ENCODE results near the gene MRPS18A.
"Not testable (repeated sequence)": the region's sequence is repeated elsewhere in the genome, so short reads cannot be mapped to it uniquely, and the experiment has no call there.

Gene MRPS18A

GRCh38 chr6:43703512-43704429 is 16.2 kb upstream of the MRPS18A start:
- H3K27ac ChIP-seq (ENCODE audit: low read length): no peak overlapping the region
- H3K27me3 ChIP-seq (ENCODE audit: control insufficient read depth, insufficient read depth, low read length): no peaks in the 10 kb centered on the region
- H3K4me3 ChIP-seq (ENCODE audit: low read length): no peak overlapping the region
- H3K4me1 ChIP-seq (ENCODE audit: control insufficient read depth, low read depth, low read length): peaks cover 41% of the 10 kb centered on the region
- H3K9me3 ChIP-seq (ENCODE audit: control insufficient read depth, low read depth, low read length): no peaks in the 10 kb centered on the region
- H3K9ac ChIP-seq (ENCODE audit: low read length): no peak overlapping the region
- H3K36me3 ChIP-seq (ENCODE audit: control insufficient read depth, low read depth, low read length): no peaks in the 10 kb centered on the region

- H3K27me3 ChIP-seq (ENCODE audit: control insufficient read depth, insufficient read depth, low read length): no peaks in the 10 kb centered on the region
- peak overlapping the region; percentile 5 for H3K9ac ChIP-seq (ENCODE audit: low read length)
- H3K36me3 ChIP-seq (ENCODE audit: control insufficient read depth, low read depth, low read length): no peaks in the 10 kb centered on the region
- peaks cover 45% of the 10 kb centered on the region for H3K4me1 ChIP-seq (ENCODE audit: control insufficient read depth, low read depth, low read length)
- no peaks in the 10 kb centered on the region for H3K9me3 ChIP-seq (ENCODE audit: control insufficient read depth, low read depth, low read length)
- peak overlapping the region; percentile 48 for H3K27ac ChIP-seq (ENCODE audit: low read length)
- peak overlapping the region; percentile 12 for H3K4me3 ChIP-seq (ENCODE audit: low read length)
Observed at GRCh38 chr6:43702534-43703440, 15.2 kb upstream of the MRPS18A start.

- peaks cover 38% of the 10 kb centered on the region for H3K4me1 ChIP-seq (ENCODE audit: control insufficient read depth, low read depth, low read length)
- peak overlapping the region; percentile 5 for H3K9ac ChIP-seq (ENCODE audit: low read length)
- H3K36me3 ChIP-seq (ENCODE audit: control insufficient read depth, low read depth, low read length): no peaks in the 10 kb centered on the region
- H3K9me3 ChIP-seq (ENCODE audit: control insufficient read depth, low read depth, low read length): no peaks in the 10 kb centered on the region
- peak overlapping the region; percentile 12 for H3K4me3 ChIP-seq (ENCODE audit: low read length)
- peak overlapping the region; percentile 2 for H3K27ac ChIP-seq (ENCODE audit: low read length)
- no peaks in the 10 kb centered on the region for H3K27me3 ChIP-seq (ENCODE audit: control insufficient read depth, insufficient read depth, low read length)
Observed at GRCh38 chr6:43702171-43702533, 14.6 kb upstream of the MRPS18A start.

- not testable (repeated sequence) for H3K9ac ChIP-seq (ENCODE audit: low read length); H3K27me3 ChIP-seq (ENCODE audit: control insufficient read depth, insufficient read depth, low read length); H3K27ac ChIP-seq (ENCODE audit: low read length); H3K36me3 ChIP-seq (ENCODE audit: control insufficient read depth, low read depth, low read length); H3K4me3 ChIP-seq (ENCODE audit: low read length); H3K9me3 ChIP-seq (ENCODE audit: control insufficient read depth, low read depth, low read length)
- peaks cover 40% of the 10 kb centered on the region for H3K4me1 ChIP-seq (ENCODE audit: control insufficient read depth, low read depth, low read length)
Observed at GRCh38 chr6:43700939-43701560, 13.5 kb upstream of the MRPS18A start.

- no peaks in the 10 kb centered on the region for H3K9me3 ChIP-seq (ENCODE audit: control insufficient read depth, low read depth, low read length)
- H3K4me1 ChIP-seq (ENCODE audit: control insufficient read depth, low read depth, low read length): peaks cover 54% of the 10 kb centered on the region
- no peaks in the 10 kb centered on the region for H3K27me3 ChIP-seq (ENCODE audit: control insufficient read depth, insufficient read depth, low read length)
- no peak overlapping the region for H3K27ac ChIP-seq (ENCODE audit: low read length)
- H3K9ac ChIP-seq (ENCODE audit: low read length): no peak overlapping the region
- no peak overlapping the region for H3K4me3 ChIP-seq (ENCODE audit: low read length)
- no peaks in the 10 kb centered on the region for H3K36me3 ChIP-seq (ENCODE audit: control insufficient read depth, low read depth, low read length)
Observed at GRCh38 chr6:43699564-43700186, 12.1 kb upstream of the MRPS18A start.

- Histone ChIP-seq H3K27ac (ENCODE audit: low read length) (no peak overlapping the region), H3K27me3 (ENCODE audit: control insufficient read depth, insufficient read depth, low read length) (no peaks in the 10 kb centered on the region), H3K36me3 (ENCODE audit: control insufficient read depth, low read depth, low read length) (no peaks in the 10 kb centered on the region), H3K9ac (ENCODE audit: low read length) (no peak overlapping the region), H3K9me3 (ENCODE audit: control insufficient read depth, low read depth, low read length) (no peaks in the 10 kb centered on the region), H3K4me1 (ENCODE audit: control insufficient read depth, low read depth, low read length) (peaks cover 55% of the 10 kb centered on the region), H3K4me3 (ENCODE audit: low read length) (no peak overlapping the region)
Observed at GRCh38 chr6:43698584-43699349, 11.2 kb upstream of the MRPS18A start.

- Histone ChIP-seq H3K4me1 (ENCODE audit: control insufficient read depth, low read depth, low read length) (peaks cover 50% of the 10 kb centered on the region), H3K9me3 (ENCODE audit: control insufficient read depth, low read depth, low read length) (no peaks in the 10 kb centered on the region)
Observed at GRCh38 chr6:43697421-43697820, 9.8 kb upstream of the MRPS18A start.

GRCh38 chr6:43695967-43696291 is 8.3 kb upstream of the MRPS18A start:
- Histone ChIP-seq H3K36me3 (ENCODE audit: control insufficient read depth, low read depth, low read length) (no peaks in the 10 kb centered on the region), H3K27ac (ENCODE audit: low read length) (no peak overlapping the region), H3K4me3 (ENCODE audit: low read length) (no peak overlapping the region), H3K27me3 (ENCODE audit: control insufficient read depth, insufficient read depth, low read length) (no peaks in the 10 kb centered on the region), H3K9ac (ENCODE audit: low read length) (no peak overlapping the region), H3K9me3 (ENCODE audit: control insufficient read depth, low read depth, low read length) (no peaks in the 10 kb centered on the region), H3K4me1 (ENCODE audit: control insufficient read depth, low read depth, low read length) (peaks cover 37% of the 10 kb centered on the region)

More at GRCh38 chr6:43697421-43697820, 9.8 kb upstream of the MRPS18A start:
- no peaks in the 10 kb centered on the region for H3K36me3 ChIP-seq (ENCODE audit: control insufficient read depth, low read depth, low read length)
- no peak overlapping the region for H3K4me3 ChIP-seq (ENCODE audit: low read length)
- no peak overlapping the region for H3K9ac ChIP-seq (ENCODE audit: low read length)
- no peak overlapping the region for H3K27ac ChIP-seq (ENCODE audit: low read length)
- no peaks in the 10 kb centered on the region for H3K27me3 ChIP-seq (ENCODE audit: control insufficient read depth, insufficient read depth, low read length)

GRCh38 chr6:43695215-43695966 is 7.8 kb upstream of the MRPS18A start:
- no peak overlapping the region for H3K4me3 ChIP-seq (ENCODE audit: low read length)
- H3K27ac ChIP-seq (ENCODE audit: low read length): no peak overlapping the region

GRCh38 chr6:43689421-43689820 is 1.8 kb upstream of the MRPS18A start:
- no peaks in the 10 kb centered on the region for H3K27me3 ChIP-seq (ENCODE audit: control insufficient read depth, insufficient read depth, low read length)
- H3K27ac ChIP-seq (ENCODE audit: low read length): no peak overlapping the region
- no peaks in the 10 kb centered on the region for H3K36me3 ChIP-seq (ENCODE audit: control insufficient read depth, low read depth, low read length)
- H3K4me1 ChIP-seq (ENCODE audit: control insufficient read depth, low read depth, low read length): peaks cover 13% of the 10 kb centered on the region
- no peaks in the 10 kb centered on the region for H3K9me3 ChIP-seq (ENCODE audit: control insufficient read depth, low read depth, low read length)
- no peak overlapping the region for H3K9ac ChIP-seq (ENCODE audit: low read length)
- no peak overlapping the region for H3K4me3 ChIP-seq (ENCODE audit: low read length)

More at GRCh38 chr6:43695215-43695966, 7.8 kb upstream of the MRPS18A start:
- Histone ChIP-seq H3K36me3 (ENCODE audit: control insufficient read depth, low read depth, low read length) (no peaks in the 10 kb centered on the region), H3K27me3 (ENCODE audit: control insufficient read depth, insufficient read depth, low read length) (no peaks in the 10 kb centered on the region), H3K9ac (ENCODE audit: low read length) (peak overlapping the region; percentile 16), H3K4me1 (ENCODE audit: control insufficient read depth, low read depth, low read length) (peaks cover 37% of the 10 kb centered on the region), H3K9me3 (ENCODE audit: control insufficient read depth, low read depth, low read length) (no peaks in the 10 kb centered on the region)
